Osteoblast (primary cell): ENCODE results near the gene CDKN3. TPM values are rescaled to one million over a fixed set of nuclear protein-coding genes. Genes with fewer than 3 reads are reported as not detected.
"Not testable (repeated sequence)": the region's sequence is repeated elsewhere in the genome, so short reads cannot be mapped to it uniquely, and the experiment has no call there.

Experiments used
- DNase-seq: peaks from one replicate; pipeline ENCODE4 v3.0.0; 2011; ENCODE audit warnings: low spot score, mixed read lengths; ENCODE audit not compliant: insufficient read length; ENCODE audit errors: missing footprints
- H2AFZ ChIP-seq: 2 replicates; pipeline ENCODE4 v1.6.0; 2011; ENCODE audit warnings: mild to moderate bottlenecking, low read length
- H3K27ac ChIP-seq: 2 replicates; pipeline ENCODE4 v1.5.1; 2011; ENCODE audit warnings: mild to moderate bottlenecking, low read depth, low read length, moderate library complexity
- H3K27me3 ChIP-seq: 2 replicates; pipeline ENCODE4 v1.6.0; 2012; ENCODE audit warnings: mild to moderate bottlenecking, control low read depth, inconsistent platforms, low read length, moderate library complexity; ENCODE audit not compliant: insufficient read depth
- H3K36me3 ChIP-seq: 2 replicates; pipeline ENCODE4 v1.5.1; 2011; ENCODE audit warnings: mild to moderate bottlenecking, low read length, control low read depth, moderate library complexity; ENCODE audit not compliant: insufficient read depth
- H3K4me1 ChIP-seq: 2 replicates; pipeline ENCODE4 v1.5.1; 2011; ENCODE audit warnings: mild to moderate bottlenecking, low read length, control low read depth, moderate library complexity; ENCODE audit not compliant: insufficient read depth
- H3K4me2 ChIP-seq: 2 replicates; pipeline ENCODE4 v1.6.0; 2011; ENCODE audit warnings: mild to moderate bottlenecking, low read length; ENCODE audit not compliant: insufficient read depth
- H3K4me3 ChIP-seq: fragments of 200-600 bp; sonication (generic); 3 replicates; pipeline ENCODE4 v1.5.1; 2012; ENCODE audit warnings: mild to moderate bottlenecking, low read length, inconsistent platforms; ENCODE audit not compliant: insufficient read depth
- H3K79me2 ChIP-seq: 2 replicates; pipeline ENCODE4 v1.6.0; 2012; ENCODE audit warnings: mild to moderate bottlenecking, low read length, control low read depth, inconsistent platforms; ENCODE audit not compliant: insufficient read depth
- H3K9me3 ChIP-seq: 2 replicates; pipeline ENCODE4 v1.5.1; 2011; ENCODE audit warnings: low read depth, low read length, control low read depth
- H4K20me1 ChIP-seq: 2 replicates; pipeline ENCODE4 v1.6.0; 2012; ENCODE audit warnings: mild to moderate bottlenecking, low read length, control low read depth; ENCODE audit not compliant: insufficient read depth
- total RNA-seq: library from RNA; depleted of rRNA; stranded (reverse); fragments of >200 nt; gene quantifications from 2 replicates; pipeline ENCODE4 v1.2.3, GENCODE V29; 2012
- TF ChIP-seq, protein P1 (sequence below): IDR thresholded peaks from 2 replicates; pipeline ENCODE4 v1.5.1; 2011; ENCODE audit warnings: mild to moderate bottlenecking, low read depth, low read length, moderate library complexity; ENCODE audit errors: extremely low read depth

CDKN3 gene
- total RNA-seq, 1 donor = 7.6 TPM

DNA sequence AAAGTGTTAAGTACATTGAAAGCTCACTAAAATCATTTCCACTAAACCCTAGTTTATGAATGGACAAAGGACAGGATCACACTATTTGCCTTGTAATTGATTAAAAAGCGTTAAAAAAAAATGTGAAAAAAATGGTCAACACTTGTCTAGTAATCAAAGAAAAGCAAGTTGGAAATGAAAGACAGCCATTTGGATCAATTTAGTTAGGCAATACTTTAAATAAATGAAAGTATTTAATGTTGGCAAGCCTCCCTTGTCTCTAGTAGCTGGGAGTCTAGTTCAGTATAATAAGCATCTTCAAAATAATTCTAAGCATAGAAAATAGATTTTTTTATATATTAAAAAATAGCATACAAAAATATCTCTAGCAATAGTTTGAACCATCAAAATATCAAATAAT is 58.6 kb downstream of the CDKN3 start:
- H4K20me1 ChIP-seq = no peaks in the 10 kb centered on the region
- TF ChIP-seq, protein P1, sequence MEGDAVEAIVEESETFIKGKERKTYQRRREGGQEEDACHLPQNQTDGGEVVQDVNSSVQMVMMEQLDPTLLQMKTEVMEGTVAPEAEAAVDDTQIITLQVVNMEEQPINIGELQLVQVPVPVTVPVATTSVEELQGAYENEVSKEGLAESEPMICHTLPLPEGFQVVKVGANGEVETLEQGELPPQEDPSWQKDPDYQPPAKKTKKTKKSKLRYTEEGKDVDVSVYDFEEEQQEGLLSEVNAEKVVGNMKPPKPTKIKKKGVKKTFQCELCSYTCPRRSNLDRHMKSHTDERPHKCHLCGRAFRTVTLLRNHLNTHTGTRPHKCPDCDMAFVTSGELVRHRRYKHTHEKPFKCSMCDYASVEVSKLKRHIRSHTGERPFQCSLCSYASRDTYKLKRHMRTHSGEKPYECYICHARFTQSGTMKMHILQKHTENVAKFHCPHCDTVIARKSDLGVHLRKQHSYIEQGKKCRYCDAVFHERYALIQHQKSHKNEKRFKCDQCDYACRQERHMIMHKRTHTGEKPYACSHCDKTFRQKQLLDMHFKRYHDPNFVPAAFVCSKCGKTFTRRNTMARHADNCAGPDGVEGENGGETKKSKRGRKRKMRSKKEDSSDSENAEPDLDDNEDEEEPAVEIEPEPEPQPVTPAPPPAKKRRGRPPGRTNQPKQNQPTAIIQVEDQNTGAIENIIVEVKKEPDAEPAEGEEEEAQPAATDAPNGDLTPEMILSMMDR = no peak
- H3K4me2 ChIP-seq = no peak overlapping the region
- H3K4me1 ChIP-seq = no peaks in the 10 kb centered on the region
- no peak overlapping the region for H3K27ac ChIP-seq
- no peaks in the 10 kb centered on the region for H3K36me3 ChIP-seq
- no peaks in the 10 kb centered on the region for H3K9me3 ChIP-seq
- no peak overlapping the region for H3K4me3 ChIP-seq
- H2AFZ ChIP-seq = no peak overlapping the region
- H3K27me3 ChIP-seq = no peaks in the 10 kb centered on the region
- DNase-seq = no peak
- no peaks in the 10 kb centered on the region for H3K79me2 ChIP-seq

DNA sequence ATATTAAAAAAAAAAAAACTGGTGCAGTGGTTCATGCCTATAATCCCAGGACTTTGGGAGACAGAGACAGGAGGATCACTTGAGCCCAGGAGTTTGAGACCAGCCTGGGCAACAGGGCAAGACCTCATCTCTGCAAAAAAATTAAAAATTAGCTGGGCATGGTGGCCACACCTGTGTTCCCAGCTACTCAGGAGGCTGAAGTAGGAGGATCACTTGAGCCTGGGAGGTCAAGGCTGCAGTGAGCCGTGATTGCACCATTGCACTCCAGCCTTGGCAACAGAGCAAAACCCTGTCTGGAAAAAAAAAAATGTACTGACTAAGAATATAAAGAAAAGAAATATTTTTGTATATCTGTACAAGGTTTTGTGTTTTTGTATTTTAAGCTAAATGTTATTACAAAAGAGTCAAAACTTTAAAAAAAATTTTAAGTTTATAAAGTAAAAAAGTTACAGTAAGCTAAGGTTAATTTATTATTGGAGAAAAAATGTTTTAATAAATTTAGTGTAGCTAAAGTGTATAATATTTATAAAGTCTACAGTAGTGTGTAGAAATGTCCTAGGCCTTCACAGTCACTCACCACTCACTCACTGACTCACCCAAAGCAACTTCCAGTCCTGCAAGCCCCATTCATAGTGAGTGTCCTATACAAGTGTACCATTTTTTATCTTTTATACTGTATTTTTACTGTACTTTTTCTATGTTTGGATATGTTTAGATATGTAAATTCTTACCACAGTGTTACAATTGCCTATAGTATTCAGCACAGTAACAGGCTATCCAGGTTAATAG is 60.2 kb downstream of the CDKN3 start:
- H3K4me2 ChIP-seq, H3K9me3 ChIP-seq, H3K27me3 ChIP-seq, H3K79me2 ChIP-seq, H2AFZ ChIP-seq, H3K27ac ChIP-seq, H4K20me1 ChIP-seq, DNase-seq, H3K4me1 ChIP-seq, H3K36me3 ChIP-seq, H3K4me3 ChIP-seq: not testable (repeated sequence)

DNA sequence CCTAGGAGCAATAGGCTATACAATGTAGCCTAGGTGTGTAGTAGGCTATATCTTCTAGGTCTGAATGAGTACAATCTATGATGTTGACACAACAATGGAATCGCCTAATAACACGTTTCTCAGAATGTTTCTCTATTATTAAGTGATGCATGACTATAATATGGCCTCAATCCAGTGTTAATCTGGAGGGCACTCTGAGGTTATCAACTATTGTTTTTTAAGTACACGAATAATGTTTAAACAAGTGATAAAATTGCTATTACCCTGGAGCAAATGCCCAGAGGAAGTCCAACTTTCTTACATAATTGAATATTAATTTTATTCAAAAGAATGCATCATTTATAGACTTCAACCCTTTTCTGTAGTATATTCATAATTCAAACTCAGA is 60.8 kb downstream of the CDKN3 start:
- H3K27me3 ChIP-seq = no peaks in the 10 kb centered on the region
- DNase-seq = no peak
- no peaks in the 10 kb centered on the region for H3K36me3 ChIP-seq
- TF ChIP-seq, protein P1 = no peak
- H3K79me2 ChIP-seq = no peaks in the 10 kb centered on the region
- H4K20me1 ChIP-seq = no peaks in the 10 kb centered on the region
- peaks cover 6% of the 10 kb centered on the region for H3K4me1 ChIP-seq
- no peak overlapping the region for H3K27ac ChIP-seq
- H2AFZ ChIP-seq = no peak overlapping the region
- no peak overlapping the region for H3K4me3 ChIP-seq
- H3K4me2 ChIP-seq = no peak overlapping the region
- H3K9me3 ChIP-seq = no peaks in the 10 kb centered on the region

DNA sequence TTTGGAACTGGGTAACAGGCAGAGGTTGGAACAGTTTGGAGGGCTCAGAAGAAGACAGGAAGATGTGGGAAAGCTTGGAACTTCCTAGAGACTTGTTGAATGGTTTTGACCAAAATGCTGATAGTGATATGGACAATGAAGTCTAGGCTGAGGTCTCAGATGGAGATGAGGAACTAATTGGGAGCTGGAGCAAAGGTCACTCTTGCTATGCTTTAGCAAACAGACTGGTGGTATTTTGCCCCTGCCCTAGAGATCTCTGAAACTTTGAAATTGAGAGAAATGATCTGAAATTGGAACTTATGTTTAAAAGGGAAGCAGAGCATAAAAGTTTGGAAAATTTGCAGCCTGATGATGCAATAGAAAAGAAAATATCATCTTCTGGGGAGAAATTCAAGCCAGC is 61.7 kb downstream of the CDKN3 start:
- not testable (repeated sequence) for H3K36me3 ChIP-seq, H2AFZ ChIP-seq, H3K4me3 ChIP-seq, DNase-seq, H4K20me1 ChIP-seq, H3K9me3 ChIP-seq, H3K27ac ChIP-seq, H3K4me1 ChIP-seq, H3K79me2 ChIP-seq, H3K4me2 ChIP-seq, H3K27me3 ChIP-seq

DNA sequence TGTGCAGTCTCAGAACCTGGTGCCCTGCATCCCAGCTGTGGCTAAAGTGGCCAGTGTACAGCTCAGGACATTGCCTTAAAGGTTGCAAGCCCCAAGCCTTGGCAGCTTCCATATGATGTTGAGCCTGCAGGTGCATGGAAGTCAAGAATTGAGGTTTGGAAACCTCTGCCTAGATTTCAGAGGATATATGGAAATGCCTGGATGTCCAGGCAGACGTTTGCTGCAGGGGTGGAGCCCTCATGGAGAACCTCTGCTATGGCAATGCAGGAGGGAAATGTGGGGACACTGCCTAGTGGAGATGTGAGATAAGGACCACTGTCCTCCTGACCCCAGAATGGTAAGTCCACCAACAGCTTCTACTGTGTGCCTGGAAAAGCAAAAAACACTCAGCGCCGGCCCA is 62.3 kb downstream of the CDKN3 start:
- Histone ChIP-seq H3K36me3 (no peaks in the 10 kb centered on the region), H2AFZ (no peak overlapping the region), H3K27me3 (no peaks in the 10 kb centered on the region), H4K20me1 (no peaks in the 10 kb centered on the region), H3K9me3 (no peaks in the 10 kb centered on the region), H3K4me3 (no peak overlapping the region), H3K79me2 (no peaks in the 10 kb centered on the region), H3K4me1 (peaks cover 6% of the 10 kb centered on the region), H3K27ac (no peak overlapping the region), H3K4me2 (no peak overlapping the region)
- DNase-seq = no peak
- TF ChIP-seq, protein P1 = no peak
